HepG2 (cell line): ENCODE results near the gene MRI1. TPM values are rescaled to one million over a fixed set of nuclear protein-coding genes. Genes with fewer than 3 reads are reported as not detected.
A peak's percentile ranks its signal among the peaks of the same experiment; 100 is the strongest.

Source experiments
- ATAC-seq: fragments of 200-7000 bp; cut with Tn5 transposase; 3 replicates; pipeline ENCODE4 v1.9.1; 2020; ENCODE audit warnings: mild to moderate bottlenecking, moderate library complexity
- BruUV-seq: library from RNA; stranded (reverse); fragments of 400-500 nt; replicated peaks from 2 replicates; lab custom pipeline; 2021; lab: Mats Ljungman, UMichigan
- CTCF ChIA-PET: fragments of 300-600 bp; formaldehyde crosslinking; extraction: SDS; loops from one replicate; lab custom pipeline; 2021; ENCODE audit warnings: low total read pairs, inconsistent platforms, low intra/inter-chr PET ratio; lab: Yijun Ruan, JAX
- POLR2A ChIA-PET: fragments of 350-600 bp; sonication (Branson Sonifier 250); formaldehyde crosslinking; loops from one replicate; lab custom pipeline; 2020; ENCODE audit warnings: antibody characterized with exemption, inconsistent platforms; lab: Yijun Ruan, JAX
- DNase-seq: peaks from one replicate; pipeline ENCODE4 v3.0.0-alpha.2; 2015; ENCODE audit warnings: low spot score
- FAIRE-seq: peaks from 3 replicates; lab custom pipeline; 2011; peaks lifted over from hg19 to GRCh38; lab: Jason Lieb, UNC
- H2AFZ ChIP-seq: one replicate; pipeline ENCODE4 v1.6.1; 2011; ENCODE audit warnings: low read length, inconsistent platforms
- H3K27ac ChIP-seq: fragments of 300-600 bp; 3 replicates; pipeline ENCODE4 v1.8.0; 2011; ENCODE audit warnings: mixed run types, mild to moderate bottlenecking, mixed read lengths, low read length, inconsistent platforms; ENCODE audit not compliant: insufficient read depth; ENCODE audit errors: extremely low read length
- H3K27me3 ChIP-seq, 2 experiments: fragments of 200-600 bp in 1 of 2; 2 replicates in 1 of 2; 3 replicates in 1 of 2; pipeline versions ENCODE4 v1.6.0 to v1.8.0; 2011; ENCODE audit warnings: low read length in 2 of 2, mild to moderate bottlenecking in 2 of 2, moderate library complexity in 2 of 2, inconsistent platforms in 1 of 2; ENCODE audit not compliant: insufficient read depth in 2 of 2, control insufficient read depth in 1 of 2
- H3K36me3 ChIP-seq, 2 experiments: fragments of 200-600 bp in 1 of 2; replicated peaks in 1 of 2; 2 replicates in 1 of 2; 3 replicates in 1 of 2; pipeline versions ENCODE4 v1.5.1 to v1.8.0; 2011; ENCODE audit warnings: low read length in 2 of 2, inconsistent platforms in 1 of 2; ENCODE audit not compliant: insufficient read depth in 2 of 2, control insufficient read depth in 1 of 2
- H3K4me1 ChIP-seq: 2 replicates; pipeline ENCODE4 v1.5.1; 2012; ENCODE audit warnings: low read length, inconsistent platforms; ENCODE audit not compliant: insufficient read depth
- H3K4me2 ChIP-seq: 2 replicates; pipeline ENCODE4 v1.6.0; 2011; ENCODE audit warnings: low read depth, low read length, inconsistent platforms
- H3K4me3 ChIP-seq, 3 experiments: fragments of 200-600 bp in 1 of 3; sonication (generic), shearing (Covaris generic) in 1 of 3; replicated peaks in 1 of 3; 2 replicates each; pipeline ENCODE4 v1.5.1; 2011 to 2016; ENCODE audit warnings: low read length in 3 of 3, inconsistent platforms in 2 of 3, low read depth in 2 of 3, mild to moderate bottlenecking in 2 of 3, control low read depth in 1 of 3, mixed read lengths in 1 of 3; ENCODE audit not compliant: insufficient read depth in 1 of 3
- H3K79me2 ChIP-seq: one replicate; pipeline ENCODE4 v1.6.1; 2011; ENCODE audit warnings: low read length, inconsistent platforms; ENCODE audit not compliant: insufficient read depth
- H3K9ac ChIP-seq: 2 replicates; pipeline ENCODE4 v1.6.0; 2011; ENCODE audit warnings: mild to moderate bottlenecking, low read depth, low read length, inconsistent platforms; ENCODE audit not compliant: insufficient read depth
- H3K9me3 ChIP-seq: 2 replicates; pipeline ENCODE4 v1.5.1; 2012; ENCODE audit warnings: mild to moderate bottlenecking, low read length
- H4K20me1 ChIP-seq: 2 replicates; pipeline ENCODE4 v1.6.0; 2011; ENCODE audit warnings: inconsistent platforms, mild to moderate bottlenecking, low read length, moderate library complexity; ENCODE audit not compliant: insufficient read depth
- CBFB ChIP-seq: sonication (generic); formaldehyde crosslinking; IDR thresholded peaks from 2 replicates; pipeline ENCODE4 v1.4.0; 2020; ENCODE audit warnings: missing genetic modification reagents
- ELF1 ChIP-seq: sonication (generic); formaldehyde crosslinking; IDR thresholded peaks from 2 replicates; pipeline ENCODE4 v1.4.0; 2020; ENCODE audit warnings: missing genetic modification reagents
- ONECUT2 ChIP-seq: sonication (generic); formaldehyde crosslinking; IDR thresholded peaks from 2 replicates; pipeline ENCODE4 v1.4.0; 2020; ENCODE audit warnings: missing genetic modification reagents
- RBM22 ChIP-seq: fragments of 200-400 bp; formaldehyde crosslinking; optimal IDR thresholded peaks from 2 replicates; pipeline ENCODE3; 2017; ENCODE audit warnings: mild to moderate bottlenecking, low read length, moderate library complexity
- RFXANK ChIP-seq: IDR thresholded peaks from 2 replicates; pipeline ENCODE4 v1.6.1; 2016
- SMYD3 ChIP-seq: sonication (generic); formaldehyde crosslinking; IDR thresholded peaks from 2 replicates; pipeline ENCODE4 v1.8.1; 2023; ENCODE audit warnings: mild to moderate bottlenecking, missing genetic modification reagents
- SSRP1 ChIP-seq: IDR thresholded peaks from 2 replicates; pipeline ENCODE4 v1.6.1; 2016; ENCODE audit warnings: control low read depth
- ZNF263 ChIP-seq: sonication (generic); formaldehyde crosslinking; IDR thresholded peaks from 2 replicates; pipeline ENCODE4 v1.4.0; 2020; ENCODE audit warnings: missing genetic modification reagents
- ZNF274 ChIP-seq: sonication (generic); formaldehyde crosslinking; IDR thresholded peaks from 2 replicates; pipeline ENCODE4 v1.5.1; 2020; ENCODE audit warnings: mild to moderate bottlenecking, missing genetic modification reagents
- ZNF510 ChIP-seq: sonication (generic); formaldehyde crosslinking; IDR thresholded peaks from 2 replicates; pipeline ENCODE4 v1.4.0; 2020; ENCODE audit warnings: low read depth, mild to moderate bottlenecking, missing genetic modification reagents
- ZNF777 ChIP-seq: sonication (generic); formaldehyde crosslinking; IDR thresholded peaks from 2 replicates; pipeline ENCODE4 v1.4.0; 2020; ENCODE audit warnings: missing genetic modification reagents
- WGBS: methylation state at CpG from one replicate; pipeline ENCODE4 v1.1.6; 2017; ENCODE audit warnings: low lambda C conversion rate; 5-methylcytosine and 5-hydroxymethylcytosine counted together
- in situ Hi-C: cut with HindIII; loops from 2 replicates; pipeline ENCODE4 v1.10.0; 2017; ENCODE audit warnings: low pct_unique_long_range_greater_than_20kb; ENCODE audit not compliant: extremely low pct_ligation_motif_present
- intact Hi-C: fragments of 100-400 bp; cut with micrococcal nuclease; formaldehyde crosslinking; loops from one replicate; pipeline ENCODE4 v1.10.0; 2022; ENCODE audit not compliant: unreplicated experiment
- polyA plus RNA-seq, 8 experiments: library from polyadenylated mRNA; depleted of rRNA in 3 of 8; stranded (reverse) in 7 of 8; unstranded in 1 of 8; fragments of >200 nt; fragmentation: Illumina TruSeq in 4 of 8; extraction: Trizol in 4 of 8; gene quantifications; 2 replicates each; pipeline versions ENCODE4 v1.2.1 to v1.2.3, GENCODE V29; 2011 to 2016; ENCODE audit warnings: low read depth in 4 of 8, missing spikeins in 1 of 8, mixed read lengths in 1 of 8; ENCODE audit not compliant: insufficient read depth in 1 of 8
- total RNA-seq, 5 experiments: library from RNA; depleted of rRNA; stranded (reverse); fragments of >200 nt; fragmentation: Illumina TruSeq; extraction: Trizol; gene quantifications; 2 replicates each; pipeline ENCODE4 v1.2.3, GENCODE V29; 2016; ENCODE audit warnings: low read depth in 1 of 5
- TF ChIP-seq, protein P1 (sequence below): IDR thresholded peaks from 2 replicates; pipeline ENCODE4 v1.6.1; 2016; ENCODE audit warnings: missing compliant biosample characterization, missing genetic modification reagents, borderline replicate concordance
- TF ChIP-seq, protein P2 (sequence below): sonication (generic); formaldehyde crosslinking; IDR thresholded peaks from 2 replicates; pipeline ENCODE4 v1.5.0; 2020; ENCODE audit warnings: missing genetic modification reagents
- TF ChIP-seq, protein P3 (sequence below), 2 experiments: fragments of 450-650 bp in 1 of 2; sonication (generic) in 1 of 2; formaldehyde crosslinking; IDR thresholded peaks; 2 replicates each; pipeline versions ENCODE4 v1.5.0 to v1.8.0; 2020 to 2022; ENCODE audit warnings: mild to moderate bottlenecking in 1 of 2, missing genetic modification reagents in 1 of 2
- TF ChIP-seq, protein P4 (sequence below): sonication (generic); formaldehyde crosslinking; IDR thresholded peaks from 2 replicates; pipeline ENCODE4 v1.4.0; 2020; ENCODE audit warnings: missing genetic modification reagents
- TF ChIP-seq, protein P5 (sequence below): IDR thresholded peaks from 2 replicates; pipeline ENCODE4 v1.6.1; 2016; ENCODE audit warnings: missing genetic modification reagents, missing compliant biosample characterization

MRI1 gene
- total and polyA plus RNA-seq, 2 of the 13 experiments (the other 11 are each of a cell fraction or from before 2014, with no cell fraction given), result 20.1 to 20.6 TPM

DNA sequence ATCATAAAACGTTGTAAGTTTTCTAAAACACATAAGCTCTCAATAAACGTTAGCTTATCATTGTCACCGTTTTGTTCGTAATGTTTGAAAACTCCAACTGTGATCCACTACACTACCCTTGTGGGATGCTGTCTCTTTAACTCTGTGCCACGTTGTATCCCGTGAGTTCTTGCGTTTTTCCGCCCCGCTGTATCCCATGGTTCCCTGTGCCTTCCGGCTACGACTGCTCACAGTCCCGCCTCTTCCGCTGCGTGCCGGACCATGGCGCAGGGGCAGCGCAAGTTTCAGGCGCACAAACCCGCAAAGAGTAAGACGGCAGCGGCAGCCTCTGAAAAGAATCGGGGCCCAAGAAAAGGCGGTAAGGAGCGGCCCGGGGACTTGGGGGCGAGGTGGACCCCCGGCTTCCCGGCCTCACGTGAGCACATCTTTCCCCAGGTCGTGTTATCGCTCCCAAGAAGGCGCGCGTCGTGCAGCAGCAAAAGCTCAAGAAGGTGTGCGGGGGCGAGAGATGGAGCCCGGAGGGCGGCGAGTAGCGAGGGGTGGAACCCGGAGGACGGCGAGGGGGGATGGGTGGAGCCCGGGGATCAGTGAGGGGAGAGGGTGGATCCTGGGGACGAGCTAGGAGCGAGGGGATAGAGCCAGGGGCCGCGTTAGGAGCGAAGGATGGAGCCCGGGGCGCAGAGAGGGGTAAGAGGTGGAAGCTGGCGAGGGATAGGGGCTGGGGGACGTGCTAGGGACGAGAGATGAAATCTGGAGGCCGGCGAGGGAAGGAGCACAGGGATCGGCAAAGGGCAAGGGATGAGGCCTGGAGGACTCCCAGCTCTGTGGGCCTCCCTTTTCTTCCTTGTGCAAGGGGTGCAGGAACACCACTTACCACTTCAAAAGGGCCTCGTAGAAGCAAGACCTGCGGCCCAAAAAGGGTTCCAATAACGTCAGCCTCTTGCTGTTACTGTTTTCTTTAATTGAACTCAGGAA lies 10.2 kb downstream of the MRI1 start, which contains the start of gene C19orf53 (continued):
- TF ChIP-seq ZNF777 (CRISPR knock-in tag) (peak; percentile 52), SSRP1 (CRISPR knock-in tag) (0 out of 2 replicates have a peak, but pooled peaks have one; percentile 58), ONECUT2 (CRISPR knock-in tag) (no peak), SMYD3 (CRISPR knock-in tag) (no peak)
- TF ChIP-seq, protein P1, sequence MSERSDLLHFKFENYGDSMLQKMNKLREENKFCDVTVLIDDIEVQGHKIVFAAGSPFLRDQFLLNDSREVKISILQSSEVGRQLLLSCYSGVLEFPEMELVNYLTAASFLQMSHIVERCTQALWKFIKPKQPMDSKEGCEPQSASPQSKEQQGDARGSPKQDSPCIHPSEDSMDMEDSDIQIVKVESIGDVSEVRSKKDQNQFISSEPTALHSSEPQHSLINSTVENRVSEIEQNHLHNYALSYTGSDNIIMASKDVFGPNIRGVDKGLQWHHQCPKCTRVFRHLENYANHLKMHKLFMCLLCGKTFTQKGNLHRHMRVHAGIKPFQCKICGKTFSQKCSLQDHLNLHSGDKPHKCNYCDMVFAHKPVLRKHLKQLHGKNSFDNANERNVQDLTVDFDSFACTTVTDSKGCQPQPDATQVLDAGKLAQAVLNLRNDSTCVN (CRISPR knock-in tag), result peak; percentile 73; the same call in 1 of the 2 replicates
- TF ChIP-seq, protein P2, sequence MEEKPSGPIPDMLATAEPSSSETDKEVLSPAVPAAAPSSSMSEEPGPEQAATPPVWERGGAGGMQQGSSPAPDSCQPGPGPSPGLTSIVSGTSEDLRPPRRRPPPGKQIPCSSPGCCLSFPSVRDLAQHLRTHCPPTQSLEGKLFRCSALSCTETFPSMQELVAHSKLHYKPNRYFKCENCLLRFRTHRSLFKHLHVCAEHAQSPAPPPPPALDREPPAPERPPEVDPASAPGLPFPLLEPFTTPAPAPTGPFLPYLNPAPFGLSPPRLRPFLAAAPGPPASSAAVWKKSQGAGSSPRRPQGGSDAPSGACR (CRISPR knock-in tag), result 0 out of 2 replicates have a peak, but pooled peaks have one; percentile 59
- TF ChIP-seq, protein P3, sequence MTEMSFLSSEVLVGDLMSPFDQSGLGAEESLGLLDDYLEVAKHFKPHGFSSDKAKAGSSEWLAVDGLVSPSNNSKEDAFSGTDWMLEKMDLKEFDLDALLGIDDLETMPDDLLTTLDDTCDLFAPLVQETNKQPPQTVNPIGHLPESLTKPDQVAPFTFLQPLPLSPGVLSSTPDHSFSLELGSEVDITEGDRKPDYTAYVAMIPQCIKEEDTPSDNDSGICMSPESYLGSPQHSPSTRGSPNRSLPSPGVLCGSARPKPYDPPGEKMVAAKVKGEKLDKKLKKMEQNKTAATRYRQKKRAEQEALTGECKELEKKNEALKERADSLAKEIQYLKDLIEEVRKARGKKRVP (CRISPR knock-in tag; IDR thresholded peaks at IDR 0.05), result peak in 1 of 2 experiments; percentile 59; a peak in 2 of 4 replicates

DNA sequence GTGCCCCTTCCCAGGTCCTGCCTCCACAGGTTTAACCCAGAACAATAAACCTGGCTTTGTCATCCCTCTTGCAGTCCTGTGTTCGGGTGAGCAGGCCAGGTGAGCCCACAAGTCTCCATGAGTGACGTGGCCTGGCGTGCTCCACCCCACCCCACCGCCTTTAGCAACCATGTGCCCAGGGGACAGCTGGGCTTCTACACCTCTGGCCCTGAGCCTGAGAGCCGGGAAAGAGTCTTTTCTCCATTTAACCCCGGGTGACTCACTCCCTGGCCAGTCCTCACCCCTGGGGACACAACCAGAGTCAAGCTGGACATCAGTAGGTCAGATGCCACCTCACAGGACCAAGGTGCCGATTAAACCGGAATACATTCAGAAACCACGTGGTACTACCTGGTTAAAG lies 14.1 kb downstream of the MRI1 start:
- H3K4me2 ChIP-seq, result no peak overlapping the region
- peaks cover 30% of the 10 kb centered on the region for H3K4me1 ChIP-seq
- CTCF ChIA-PET, result no interaction called here
- peaks cover 3 to 21% of the 10 kb centered on the region in 2 experiments for H3K36me3 ChIP-seq
- no peak overlapping the region for H3K27ac ChIP-seq
- H3K9ac ChIP-seq, result no peak overlapping the region
- intact Hi-C loops (no loop called here), in situ Hi-C loops (no loop called here)
- peaks cover 20% of the 10 kb centered on the region for H3K79me2 ChIP-seq
- H2AFZ ChIP-seq, result no peak overlapping the region
- POLR2A ChIA-PET, result interaction anchor here (1.0 kb wide), 1 partner anchor 10 kb away, joined by 3 read pairs; no protein-coding TSS in a partner anchor
- H3K27me3 ChIP-seq, result peaks cover 0 to 4% of the 10 kb centered on the region in 2 experiments; a peak in 1 of 5 replicates
- ATAC-seq (no peak), DNase-seq (no peak), FAIRE-seq (no peak)
- H3K9me3 ChIP-seq, result no peaks in the 10 kb centered on the region
- no TSS peak for BruUV-seq
- H3K4me3 ChIP-seq, result no peak overlapping the region
- peaks cover 3% of the 10 kb centered on the region; the same call in 1 of the 2 replicates for H4K20me1 ChIP-seq
- 96% methylated on average over 9 of the region's 9 CpGs for WGBS
- no peak for TF ChIP-seq RFXANK (CRISPR knock-in tag)
- TF ChIP-seq, protein P4, sequence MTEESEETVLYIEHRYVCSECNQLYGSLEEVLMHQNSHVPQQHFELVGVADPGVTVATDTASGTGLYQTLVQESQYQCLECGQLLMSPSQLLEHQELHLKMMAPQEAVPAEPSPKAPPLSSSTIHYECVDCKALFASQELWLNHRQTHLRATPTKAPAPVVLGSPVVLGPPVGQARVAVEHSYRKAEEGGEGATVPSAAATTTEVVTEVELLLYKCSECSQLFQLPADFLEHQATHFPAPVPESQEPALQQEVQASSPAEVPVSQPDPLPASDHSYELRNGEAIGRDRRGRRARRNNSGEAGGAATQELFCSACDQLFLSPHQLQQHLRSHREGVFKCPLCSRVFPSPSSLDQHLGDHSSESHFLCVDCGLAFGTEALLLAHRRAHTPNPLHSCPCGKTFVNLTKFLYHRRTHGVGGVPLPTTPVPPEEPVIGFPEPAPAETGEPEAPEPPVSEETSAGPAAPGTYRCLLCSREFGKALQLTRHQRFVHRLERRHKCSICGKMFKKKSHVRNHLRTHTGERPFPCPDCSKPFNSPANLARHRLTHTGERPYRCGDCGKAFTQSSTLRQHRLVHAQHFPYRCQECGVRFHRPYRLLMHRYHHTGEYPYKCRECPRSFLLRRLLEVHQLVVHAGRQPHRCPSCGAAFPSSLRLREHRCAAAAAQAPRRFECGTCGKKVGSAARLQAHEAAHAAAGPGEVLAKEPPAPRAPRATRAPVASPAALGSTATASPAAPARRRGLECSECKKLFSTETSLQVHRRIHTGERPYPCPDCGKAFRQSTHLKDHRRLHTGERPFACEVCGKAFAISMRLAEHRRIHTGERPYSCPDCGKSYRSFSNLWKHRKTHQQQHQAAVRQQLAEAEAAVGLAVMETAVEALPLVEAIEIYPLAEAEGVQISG, result no peak
- no peak for TF ChIP-seq ZNF263 (CRISPR knock-in tag)
- no peak for TF ChIP-seq CBFB
- TF ChIP-seq ELF1, result no peak
- no peak for TF ChIP-seq RBM22
- TF ChIP-seq ZNF274 (CRISPR knock-in tag), result no peak
- no peak for TF ChIP-seq ZNF510
- TF ChIP-seq, protein P5, sequence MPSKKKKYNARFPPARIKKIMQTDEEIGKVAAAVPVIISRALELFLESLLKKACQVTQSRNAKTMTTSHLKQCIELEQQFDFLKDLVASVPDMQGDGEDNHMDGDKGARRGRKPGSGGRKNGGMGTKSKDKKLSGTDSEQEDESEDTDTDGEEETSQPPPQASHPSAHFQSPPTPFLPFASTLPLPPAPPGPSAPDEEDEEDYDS (CRISPR knock-in tag), result no peak
